Activated CD8-positive, alpha-beta memory T cell treated with anti-CD3 and anti-CD28 coated beads, Interleukin-2, amount 50 U/mL, for 24 hours (primary cell): ENCODE measurements around the gene MVB12B.
A peak's percentile ranks its signal among the peaks of the same experiment; 100 is the strongest.

Experiments
- DNase-seq: peaks from one replicate; pipeline ENCODE4 v3.0.0-alpha.2; 2020; ENCODE audit errors: extremely low read depth

Gene MVB12B

GRCh38 chr9:126504977-126505455 is 178.4 kb downstream of the MVB12B start:
- no peak for DNase-seq

DNA sequence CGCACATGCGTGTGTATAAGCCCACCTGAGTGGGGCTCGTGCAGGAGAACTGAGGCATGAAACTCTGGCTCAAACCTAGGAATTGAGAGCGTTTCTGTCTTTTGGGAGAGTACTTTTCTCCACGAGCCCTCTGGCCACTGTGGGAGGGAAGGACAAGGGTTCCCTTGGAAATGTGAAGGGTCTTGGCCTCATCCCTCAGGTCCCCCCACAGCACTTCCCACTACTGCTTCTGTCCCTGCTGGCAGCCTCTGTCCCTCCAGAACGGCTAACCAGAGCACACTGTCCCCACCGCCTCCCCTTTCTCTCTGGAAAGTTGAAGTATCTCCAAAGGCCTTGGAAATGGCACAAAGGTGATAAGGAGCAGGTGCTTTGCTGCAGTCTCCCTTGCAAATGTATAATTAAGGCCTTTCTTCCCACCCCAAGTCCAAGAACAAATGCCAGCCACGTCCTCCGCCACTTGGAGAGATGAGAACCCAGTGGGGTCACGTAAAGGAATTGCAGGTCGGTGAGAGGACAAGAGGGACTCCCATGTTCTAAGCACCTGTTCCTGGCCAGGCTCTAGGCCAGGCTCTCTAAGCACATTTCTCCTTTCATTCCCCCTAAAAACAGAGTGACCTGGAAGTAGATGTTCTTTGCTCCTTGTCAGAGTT is 179.2 kb downstream of the MVB12B start:
- DNase-seq, result no peak

GRCh38 chr9:126506361-126507317 is 180.0 kb downstream of the MVB12B start:
- DNase-seq, result no peak

DNA sequence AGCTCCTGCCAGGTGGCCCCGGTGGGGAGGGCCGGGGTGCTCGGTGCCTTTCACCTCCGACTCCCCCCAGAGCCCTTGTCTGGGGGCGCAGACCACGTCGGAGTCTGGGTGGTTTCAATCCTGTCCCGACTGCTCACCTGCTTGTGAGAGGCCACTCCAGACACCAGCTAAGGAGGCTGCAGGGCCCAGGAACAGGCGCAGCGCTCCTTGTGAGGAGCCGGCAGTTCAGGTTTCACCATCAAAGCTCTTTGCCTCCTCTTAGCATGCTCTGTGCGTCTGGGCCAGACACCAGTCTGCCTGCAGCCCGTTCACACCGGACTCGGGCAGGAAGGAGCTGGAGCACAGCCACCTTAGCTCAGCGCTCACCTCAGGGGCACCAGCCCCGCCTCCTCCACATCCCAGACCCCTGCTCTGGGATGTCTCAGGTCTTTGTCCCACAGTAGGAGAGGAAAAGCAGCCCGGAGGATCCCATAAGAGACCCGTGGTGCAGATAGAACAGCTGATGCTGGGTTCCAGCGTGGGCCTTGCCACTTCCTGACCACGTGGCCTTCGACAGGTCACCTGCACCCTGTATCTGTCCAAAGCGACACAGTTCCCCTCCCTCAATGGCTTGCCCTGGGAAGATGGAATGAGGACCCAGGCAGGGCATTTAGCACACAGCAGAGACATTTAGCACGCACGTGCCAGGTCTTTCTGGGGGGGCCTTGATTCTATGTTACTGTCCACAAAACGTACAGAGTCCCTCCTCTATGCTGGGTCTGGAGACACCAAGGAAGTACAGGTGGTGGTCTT is 180.9 kb downstream of the MVB12B start:
- no peak for DNase-seq

- no peak for DNase-seq
These were observed 181.6 kb downstream of the MVB12B start for GRCh38 chr9:126508171-126508591.

GRCh38 chr9:126508928-126509327 is 182.3 kb downstream of the MVB12B start:
- DNase-seq, result no peak

- DNase-seq, result no peak
These were observed 183.1 kb downstream of the MVB12B start for GRCh38 chr9:126509718-126510117.

DNA sequence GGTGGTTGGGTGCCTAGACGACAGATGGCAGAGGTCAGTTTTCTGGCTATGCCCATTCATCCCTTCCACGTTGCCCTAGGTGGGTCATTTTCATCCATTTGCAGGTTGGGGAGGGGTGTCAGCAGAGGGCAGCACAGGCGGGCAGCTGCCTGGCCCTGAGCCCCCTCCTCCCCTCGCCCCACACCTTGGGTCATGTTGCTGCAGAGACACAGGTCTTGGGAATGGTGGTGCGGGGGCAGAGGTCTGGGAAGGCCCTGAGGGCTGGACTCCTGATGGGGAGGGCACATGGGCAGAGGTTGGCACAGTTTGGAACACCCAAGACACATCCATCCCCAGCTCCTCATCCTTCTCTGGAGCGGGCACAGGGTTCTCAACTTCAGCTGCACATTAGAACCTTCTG is 183.9 kb downstream of the MVB12B start:
- no peak for DNase-seq

GRCh38 chr9:126511411-126511810 is 184.8 kb downstream of the MVB12B start:
- DNase-seq, result no peak

- no peak for DNase-seq
These were observed 186.8 kb downstream of the MVB12B start for GRCh38 chr9:126513159-126514036.

DNA sequence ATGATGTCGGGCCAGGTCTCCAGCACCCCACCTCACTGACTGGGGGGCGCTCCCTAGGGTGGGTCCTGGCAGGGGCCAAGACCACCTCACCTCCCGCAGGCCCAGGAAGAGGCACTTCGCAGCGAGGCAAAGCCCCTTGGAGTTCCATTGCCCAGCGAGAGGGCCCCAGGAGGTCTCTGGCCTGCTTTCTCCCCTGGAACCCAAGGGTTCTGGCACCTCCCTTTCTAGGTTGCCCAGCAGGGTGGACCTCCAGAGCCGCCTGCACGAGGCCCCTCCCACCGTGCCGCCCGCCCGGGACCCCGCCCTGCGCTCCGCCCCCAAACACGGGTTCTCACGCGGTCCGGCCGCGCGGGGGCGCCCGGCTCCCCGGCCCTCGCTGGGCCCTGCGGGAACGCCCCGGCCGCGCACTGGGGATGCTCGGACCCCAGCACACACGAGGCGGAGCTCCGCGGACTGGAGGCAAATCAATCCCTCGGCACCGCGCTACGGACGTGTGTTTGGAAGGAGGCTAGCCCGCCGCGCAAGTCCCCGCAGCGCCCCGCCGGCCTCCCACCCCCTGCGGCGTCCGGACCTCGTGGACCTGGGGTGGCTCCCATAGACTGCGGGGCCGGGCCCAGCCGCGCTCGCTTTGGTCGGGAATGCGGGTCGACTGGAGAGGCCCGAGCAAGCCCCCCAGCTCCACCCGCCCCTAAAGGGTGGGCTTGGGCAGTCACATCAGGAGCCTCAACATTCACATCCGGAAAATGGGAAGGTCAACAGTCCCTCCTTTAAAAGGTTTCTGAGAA is 187.6 kb downstream of the MVB12B start:
- DNase-seq, result no peak

- no peak for DNase-seq
These were observed 188.6 kb downstream of the MVB12B start for GRCh38 chr9:126515001-126515872.

- DNase-seq, result no peak
These were observed 189.4 kb downstream of the MVB12B start for GRCh38 chr9:126515873-126516505.

DNA sequence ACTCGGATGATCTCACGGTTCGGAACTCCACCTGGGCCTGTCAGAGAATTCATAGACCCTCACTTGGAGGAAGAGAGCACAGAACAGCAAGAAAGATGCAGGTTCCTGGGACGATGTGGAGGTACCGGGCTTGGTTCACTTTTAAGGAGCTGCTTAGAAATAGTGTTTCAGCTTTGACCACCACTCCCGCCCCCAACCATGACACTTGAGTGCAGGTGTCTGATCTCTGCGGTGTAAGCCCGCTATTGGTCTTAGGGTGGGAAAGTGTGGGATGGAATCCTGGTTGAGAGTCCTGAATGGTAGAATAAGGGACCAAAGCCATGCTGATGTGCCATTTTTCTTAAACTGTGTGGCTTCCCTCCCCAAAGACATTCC is 189.9 kb downstream of the MVB12B start:
- no peak for DNase-seq

DNA sequence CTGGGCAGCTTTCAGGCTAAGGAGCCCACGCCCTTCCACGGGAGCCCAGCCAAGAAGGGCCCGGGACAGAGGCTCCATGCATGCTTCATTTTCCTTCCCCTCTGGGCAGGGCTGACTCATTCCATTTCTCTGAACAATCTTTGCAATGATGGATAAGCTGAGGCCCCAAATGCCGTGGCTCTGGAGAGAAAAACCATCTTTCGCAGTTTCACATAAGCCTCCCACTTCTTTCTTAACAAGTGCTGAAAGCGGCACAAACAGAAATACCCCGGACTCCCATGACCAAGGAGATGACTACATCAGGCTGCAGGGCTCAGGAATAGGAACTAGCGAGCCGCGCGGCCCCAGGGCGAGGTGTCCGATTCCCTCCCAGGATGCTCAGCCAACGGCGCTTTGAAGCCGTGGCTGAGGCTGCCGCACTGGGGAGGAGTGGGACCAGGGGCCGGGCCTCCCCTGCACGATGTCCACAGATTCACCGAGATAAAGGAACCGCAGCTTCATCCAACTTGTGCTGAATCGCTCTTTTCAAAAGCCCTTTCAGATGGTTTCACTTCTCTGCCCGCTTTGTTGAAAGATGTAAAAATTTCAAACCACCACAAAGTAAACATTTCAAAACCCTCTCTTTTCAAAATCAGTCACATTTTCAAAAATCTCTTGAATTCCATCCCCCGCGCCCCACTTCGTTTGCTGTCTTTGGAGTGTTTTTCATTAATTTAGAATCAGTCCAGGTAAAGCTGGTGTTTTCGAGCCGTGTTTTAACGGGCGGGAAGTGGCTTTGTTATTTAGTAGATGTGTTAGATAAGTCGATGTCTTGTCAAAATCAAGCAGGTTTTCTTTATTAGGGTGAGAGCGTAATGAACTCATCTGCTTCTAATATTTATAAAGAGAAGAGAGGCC is 190.6 kb downstream of the MVB12B start:
- DNase-seq, result peak; percentile 27

GRCh38 chr9:126517833-126518356 is 191.3 kb downstream of the MVB12B start:
- no peak for DNase-seq

DNA sequence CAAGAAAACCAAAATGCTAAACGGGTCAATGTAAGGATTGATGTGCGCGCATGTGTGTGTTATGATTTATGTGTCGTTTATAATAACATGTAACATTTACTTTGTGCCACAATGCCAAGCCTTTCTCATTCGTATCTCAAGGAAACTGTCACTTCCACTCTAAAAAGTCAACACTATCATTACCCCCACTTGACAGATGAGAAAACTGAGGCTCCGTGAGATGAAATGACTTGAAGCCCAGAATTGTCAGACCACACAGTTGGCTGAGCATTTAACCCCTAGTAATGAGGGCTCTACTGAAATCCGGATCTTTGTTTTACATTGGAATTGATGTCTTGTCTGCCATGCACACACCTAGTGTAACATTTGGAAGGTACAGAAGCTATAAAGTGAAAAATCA is 192.1 kb downstream of the MVB12B start:
- no peak for DNase-seq
